SIG-M5 (cell line): ENCODE data around the gene C10orf90.
"Not testable (repeated sequence)": the region's sequence is repeated elsewhere in the genome, so short reads cannot be mapped to it uniquely, and the experiment has no call there.

ENCODE experiments used
- DNase-seq: peaks from one replicate; lab custom pipeline; 2025; lab: John Stamatoyannopoulos, UW

The C10orf90 gene

DNA sequence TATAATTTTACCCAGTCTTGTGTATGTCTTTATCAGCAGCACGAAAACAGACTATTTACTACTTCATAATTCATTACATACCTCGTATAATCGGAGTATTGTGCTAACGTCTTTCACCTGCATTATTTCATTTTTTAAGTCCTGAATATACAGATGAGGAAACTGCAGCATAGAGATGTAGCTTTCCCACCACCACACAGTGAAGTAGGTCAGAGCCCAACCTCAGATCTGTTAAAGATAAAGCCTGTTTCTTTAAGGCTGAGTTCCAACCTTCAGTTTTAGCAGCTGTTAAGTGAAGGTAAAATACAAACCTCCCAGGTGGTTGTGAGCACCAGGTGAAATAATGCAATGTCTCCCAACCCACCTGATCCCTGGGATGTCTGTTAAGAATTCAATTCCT is 280.2 kb downstream of the C10orf90 start:
- DNase-seq = no peak

- no peak for DNase-seq
Measured at GRCh38 chr10:126387931-126388911, 282.3 kb downstream of the C10orf90 start, which contains the start of gene ADAM12. Gene ADAM12, minus strand, starts transcription at chr10:126388477. Its CDS starts 332 bp downstream, at chr10:126388145.

GRCh38 chr10:126387041-126387921 is 283.2 kb downstream of the C10orf90 start:
- no peak for DNase-seq

DNA sequence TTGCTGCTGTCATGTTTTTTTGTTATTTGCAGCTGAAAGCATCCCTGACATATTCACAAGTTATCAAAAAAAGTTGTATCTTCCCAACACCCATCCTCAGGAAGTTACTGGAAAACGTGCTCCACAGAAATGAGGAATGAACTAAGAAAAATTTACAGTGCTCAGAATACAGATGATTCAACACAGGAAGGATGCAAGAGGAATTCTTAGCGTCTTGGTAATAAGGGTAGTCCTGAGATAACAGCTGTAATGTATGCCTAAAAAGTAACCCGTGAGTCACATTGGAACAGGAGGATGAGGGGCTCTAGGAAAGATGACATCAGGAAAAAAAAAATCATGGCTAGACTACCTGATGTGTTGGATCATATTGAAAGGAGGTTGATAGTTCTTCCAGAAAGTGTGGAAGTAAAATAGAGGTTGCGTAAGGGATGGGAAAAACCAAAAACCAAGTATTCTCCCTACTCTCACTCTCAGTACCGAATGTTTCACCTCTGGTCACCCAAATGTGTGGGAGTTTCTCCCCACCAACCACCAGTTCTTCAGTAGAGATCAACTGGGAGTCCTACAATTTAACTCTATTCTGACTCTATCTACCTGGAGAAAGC is 286.1 kb downstream of the C10orf90 start:
- no peak for DNase-seq

DNA sequence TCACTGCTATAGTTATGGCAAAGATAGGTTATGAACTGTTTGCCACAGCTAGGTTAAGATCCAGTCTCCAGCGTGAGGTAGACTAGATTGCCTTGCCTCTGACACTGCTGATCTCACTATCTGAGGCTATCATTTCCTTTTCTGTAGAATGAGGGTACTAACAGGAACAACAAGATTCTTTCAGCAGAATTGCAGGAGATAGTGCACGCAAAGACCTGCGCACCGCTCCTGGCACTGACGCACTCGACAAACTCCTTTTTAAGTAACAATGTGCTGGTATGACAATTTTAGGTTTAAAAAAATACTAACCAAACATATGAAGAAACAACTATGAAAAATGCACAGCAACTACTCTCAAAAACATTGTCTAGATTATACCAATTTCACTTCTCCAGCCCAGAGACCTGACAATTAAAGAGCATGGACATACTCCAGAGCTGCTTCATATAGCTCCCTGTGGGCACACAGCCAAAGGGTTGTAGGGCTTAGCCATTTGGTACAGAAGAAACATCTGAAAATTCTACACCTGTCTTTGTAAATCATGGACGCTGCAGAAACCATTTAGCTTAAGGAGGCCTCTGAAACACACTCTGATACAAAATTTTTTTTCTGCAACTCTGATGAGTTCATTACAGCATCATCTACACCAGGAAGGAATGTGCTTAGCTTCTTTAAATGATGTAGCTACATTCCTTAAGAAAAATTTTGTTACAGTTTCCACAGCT is 290.0 kb downstream of the C10orf90 start:
- DNase-seq = no peak

- DNase-seq = not testable (repeated sequence)
Measured at GRCh38 chr10:126379166-126379565, 291.3 kb downstream of the C10orf90 start.

DNA sequence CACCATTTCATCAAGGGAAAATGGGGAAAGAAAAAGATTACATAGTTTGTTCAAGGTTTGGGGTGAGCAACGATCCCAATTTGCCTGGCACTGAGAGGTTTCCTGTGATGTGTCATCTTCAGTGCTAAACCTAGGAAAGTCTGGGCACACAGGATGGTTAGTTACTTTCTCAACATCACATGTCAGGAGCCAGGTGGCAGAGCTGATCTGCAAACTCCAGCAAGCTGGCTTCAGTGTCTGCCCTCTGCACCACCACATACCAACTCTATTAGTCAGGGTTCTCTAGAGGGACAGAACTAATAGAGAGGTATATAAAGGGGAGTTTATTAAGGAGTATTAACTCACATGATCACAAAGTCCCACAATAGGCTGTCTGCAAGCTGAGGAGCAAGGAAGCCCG is 293.5 kb downstream of the C10orf90 start:
- DNase-seq = no peak

DNA sequence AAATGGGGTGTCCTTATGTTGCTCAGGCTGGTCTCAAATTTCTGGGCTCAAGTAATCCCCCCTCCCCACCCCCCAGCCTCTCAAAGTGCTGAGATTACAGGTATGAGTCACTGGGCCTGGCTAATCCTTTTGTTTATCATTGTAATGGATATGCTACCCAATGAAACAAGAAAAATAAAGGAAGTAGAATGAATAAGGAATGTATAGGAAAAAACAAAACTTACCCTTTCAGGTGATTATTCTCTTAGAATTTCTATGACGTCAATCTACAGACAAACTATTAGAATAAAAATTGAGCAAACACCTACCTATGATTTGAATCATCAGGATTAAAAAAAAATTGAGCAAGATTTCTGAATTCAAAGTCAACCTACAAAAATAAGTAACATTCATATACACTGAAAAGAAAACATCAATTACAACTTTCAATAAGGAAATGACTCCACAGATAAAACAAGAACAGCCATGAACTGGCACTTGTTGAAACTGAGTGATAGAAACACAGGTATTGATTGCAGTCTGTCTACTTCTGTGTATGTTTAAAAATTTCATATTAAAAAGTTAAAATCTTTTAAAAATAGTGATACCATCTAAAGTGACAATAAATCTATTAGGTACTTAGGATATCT is 294.5 kb downstream of the C10orf90 start:
- no peak for DNase-seq

GRCh38 chr10:126375299-126375698 is 295.2 kb downstream of the C10orf90 start:
- no peak for DNase-seq
